Esophagus squamous epithelium (tissue), 5 donors: Measurements from ENCODE around the gene TINAGL1. TPM values are rescaled to one million over a fixed set of nuclear protein-coding genes. Genes with fewer than 3 reads are reported as not detected.

Experiments
- DNase-seq: peaks from one replicate; lab custom pipeline; 2025; lab: John Stamatoyannopoulos, UW
- H3K27ac ChIP-seq, 4 donors: fragments of 200-600 bp; sonication (generic); one replicate each; pipeline ENCODE4 v1.5.1; 2016 to 2019; ENCODE audit warnings: mild to moderate bottlenecking in 1 of 4
- H3K27me3 ChIP-seq, 4 donors: fragments of 200-600 bp; sonication (generic); 1 replicate in 3 of 4; 2 replicates in 1 of 4; pipeline versions ENCODE4 v1.5.1 to v1.6.0; 2017 to 2021; ENCODE audit warnings: antibody characterized with exemption in 1 of 4
- H3K36me3 ChIP-seq, 3 donors: fragments of 200-600 bp; sonication (generic); one replicate each; pipeline ENCODE4 v1.5.1; 2016 to 2019
- H3K4me1 ChIP-seq, 3 donors: fragments of 200-600 bp; sonication (generic); one replicate each; pipeline ENCODE4 v1.5.1; 2017 to 2019
- H3K4me3 ChIP-seq, 4 donors: fragments of 200-600 bp; sonication (generic); 1 replicate in 3 of 4; 2 replicates in 1 of 4; pipeline ENCODE4 v1.5.1; 2016 to 2019; ENCODE audit warnings: mild to moderate bottlenecking in 2 of 4, moderate library complexity in 1 of 4
- H3K9me3 ChIP-seq, 3 donors: fragments of 200-600 bp; sonication (generic); one replicate each; pipeline ENCODE4 v1.5.1; 2016 to 2019
- POLR2A ChIP-seq, 4 donors: fragments of 450-650 bp; IDR thresholded peaks; one replicate each; pipeline ENCODE4 v1.6.1; 2017; ENCODE audit warnings: antibody characterized with exemption in 4 of 4, mild to moderate bottlenecking in 4 of 4, moderate library complexity in 3 of 4
- WGBS, 2 donors: methylation state at CpG; one replicate each; pipeline ENCODE4 v1.1.5; 2018; 5-methylcytosine and 5-hydroxymethylcytosine counted together
- intact Hi-C: fragments of 100-400 bp; cut with DNase I; formaldehyde crosslinking; loops from one replicate; pipeline ENCODE4 v1.15.0; 2022
- total RNA-seq, 4 donors: library from RNA; depleted of rRNA; stranded (reverse); fragments of >200 nt; gene quantifications; one replicate each; pipeline ENCODE4 v1.1.0, GENCODE V29; 2016
- TF ChIP-seq, protein P1 (sequence below), 6 experiments: fragments of 450-650 bp in 4 of 6; fragments of 200-600 bp in 2 of 6; sonication (generic) in 2 of 6; IDR thresholded peaks; one replicate each; pipeline ENCODE4 v1.5.1; 2016 to 2019; ENCODE audit warnings: antibody characterized with exemption in 6 of 6, mild to moderate bottlenecking in 4 of 6, moderate library complexity in 4 of 6
- donor health status: DM: yes; HTN: yes; CAD: no.

TINAGL1 gene
- total RNA-seq, 4 donors from 2014 or later = 24.5 to 56.4 (median 44.6) TPM

DNA sequence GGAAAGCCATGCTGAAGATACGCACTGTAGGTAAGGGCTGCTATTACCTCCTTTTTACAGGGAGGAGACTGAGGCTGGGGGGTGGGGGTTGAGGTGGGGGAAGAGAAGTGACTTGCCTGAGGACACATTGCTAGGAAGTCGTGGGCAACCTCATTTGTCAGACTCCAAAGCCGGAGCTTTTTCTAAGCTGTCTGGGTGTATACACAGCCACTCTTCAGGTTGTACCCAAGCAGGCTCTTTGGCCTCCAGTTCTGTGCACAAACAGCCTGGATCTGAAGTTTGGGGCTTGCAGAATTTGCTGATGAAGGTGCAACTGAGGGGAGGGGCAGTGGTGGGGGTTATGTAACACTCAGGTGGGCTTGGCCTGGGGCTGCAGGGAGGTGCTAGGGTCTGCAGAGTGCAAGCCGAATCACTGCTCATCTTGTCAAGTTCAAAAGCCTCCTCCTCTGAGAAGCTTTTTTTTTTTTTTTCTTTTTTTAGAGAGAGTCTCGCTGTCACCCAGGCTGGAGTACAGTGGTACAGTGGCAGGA is 16.9 kb downstream of the TINAGL1 start:
- Histone ChIP-seq H3K27me3 (peaks cover 0 to 5% (median 0%) of the 10 kb centered on the region in 4 donors), H3K9me3 (no peaks in the 10 kb centered on the region), H3K4me3 (no peak overlapping the region), H3K36me3 (no peaks in the 10 kb centered on the region), H3K4me1 (peaks cover 12 to 17% (median 12%) of the 10 kb centered on the region in 3 donors), H3K27ac (no peak overlapping the region)
- no peak for TF ChIP-seq POLR2A (IDR thresholded peaks at IDR 0.05)
- TF ChIP-seq, protein P1, sequence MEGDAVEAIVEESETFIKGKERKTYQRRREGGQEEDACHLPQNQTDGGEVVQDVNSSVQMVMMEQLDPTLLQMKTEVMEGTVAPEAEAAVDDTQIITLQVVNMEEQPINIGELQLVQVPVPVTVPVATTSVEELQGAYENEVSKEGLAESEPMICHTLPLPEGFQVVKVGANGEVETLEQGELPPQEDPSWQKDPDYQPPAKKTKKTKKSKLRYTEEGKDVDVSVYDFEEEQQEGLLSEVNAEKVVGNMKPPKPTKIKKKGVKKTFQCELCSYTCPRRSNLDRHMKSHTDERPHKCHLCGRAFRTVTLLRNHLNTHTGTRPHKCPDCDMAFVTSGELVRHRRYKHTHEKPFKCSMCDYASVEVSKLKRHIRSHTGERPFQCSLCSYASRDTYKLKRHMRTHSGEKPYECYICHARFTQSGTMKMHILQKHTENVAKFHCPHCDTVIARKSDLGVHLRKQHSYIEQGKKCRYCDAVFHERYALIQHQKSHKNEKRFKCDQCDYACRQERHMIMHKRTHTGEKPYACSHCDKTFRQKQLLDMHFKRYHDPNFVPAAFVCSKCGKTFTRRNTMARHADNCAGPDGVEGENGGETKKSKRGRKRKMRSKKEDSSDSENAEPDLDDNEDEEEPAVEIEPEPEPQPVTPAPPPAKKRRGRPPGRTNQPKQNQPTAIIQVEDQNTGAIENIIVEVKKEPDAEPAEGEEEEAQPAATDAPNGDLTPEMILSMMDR (IDR thresholded peaks at IDR 0.05) = no peak
- 66 to 71% methylated on average over 5 of the region's 5 CpGs for WGBS, 2 donors
- intact Hi-C loops = no loop called here
- DNase-seq = no peak

DNA sequence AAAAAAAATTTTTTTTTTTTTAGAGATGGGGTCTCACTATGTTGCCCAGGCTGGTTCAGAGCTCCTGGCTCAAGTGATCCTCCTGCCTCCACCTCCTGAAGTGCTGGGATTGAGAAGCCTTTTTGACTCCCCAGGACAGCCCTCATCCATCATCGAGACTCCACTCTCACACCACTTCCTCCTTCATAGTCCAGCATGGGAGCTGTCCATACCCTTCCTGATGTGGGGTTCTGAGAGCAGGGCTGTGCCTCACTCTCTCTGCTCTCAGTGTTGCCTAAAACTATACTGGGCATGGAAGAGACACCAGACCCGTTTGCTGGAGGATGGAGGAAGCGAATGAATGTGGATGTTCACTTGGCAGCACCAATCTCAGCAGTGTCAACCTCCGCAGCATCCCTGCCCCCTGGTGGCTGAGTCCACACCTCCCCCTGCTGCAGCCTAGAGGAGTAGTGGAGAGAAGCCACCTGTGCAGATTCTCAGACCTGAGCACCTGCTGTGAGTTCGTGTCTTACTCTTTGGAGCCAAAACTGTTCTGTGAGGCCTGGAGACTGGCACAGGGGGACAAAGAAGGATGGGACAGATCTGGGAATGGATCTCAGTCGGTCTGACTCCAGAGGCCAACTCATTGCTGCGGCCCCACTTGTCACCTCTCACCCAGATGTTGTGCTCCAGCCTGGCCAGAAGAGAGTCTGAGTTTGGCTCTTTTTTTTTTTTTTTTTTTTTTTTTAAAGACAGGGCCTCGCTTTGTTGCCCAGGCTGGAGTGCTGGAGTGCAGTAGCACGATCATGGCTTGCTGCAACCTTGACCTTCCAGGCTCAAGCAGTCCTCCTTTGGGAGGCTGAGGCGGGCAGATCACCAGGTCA is 17.7 kb downstream of the TINAGL1 start:
- Histone ChIP-seq H3K27ac (no peak overlapping the region), H3K9me3 (no peaks in the 10 kb centered on the region), H3K4me1 (peaks cover 4 to 9% (median 4%) of the 10 kb centered on the region in 3 donors), H3K27me3 (no peaks in the 10 kb centered on the region), H3K36me3 (no peaks in the 10 kb centered on the region), H3K4me3 (no peak overlapping the region)
- intact Hi-C loops = no loop called here
- DNase-seq = no peak
- TF ChIP-seq POLR2A (IDR thresholded peaks at IDR 0.05) = no peak
- TF ChIP-seq, protein P1 (IDR thresholded peaks at IDR 0.05) = peak; percentile 35 to 92 (median 91)
- WGBS, 2 donors = 38 to 44% methylated on average over 5 to 8 of the region's 10 CpGs

DNA sequence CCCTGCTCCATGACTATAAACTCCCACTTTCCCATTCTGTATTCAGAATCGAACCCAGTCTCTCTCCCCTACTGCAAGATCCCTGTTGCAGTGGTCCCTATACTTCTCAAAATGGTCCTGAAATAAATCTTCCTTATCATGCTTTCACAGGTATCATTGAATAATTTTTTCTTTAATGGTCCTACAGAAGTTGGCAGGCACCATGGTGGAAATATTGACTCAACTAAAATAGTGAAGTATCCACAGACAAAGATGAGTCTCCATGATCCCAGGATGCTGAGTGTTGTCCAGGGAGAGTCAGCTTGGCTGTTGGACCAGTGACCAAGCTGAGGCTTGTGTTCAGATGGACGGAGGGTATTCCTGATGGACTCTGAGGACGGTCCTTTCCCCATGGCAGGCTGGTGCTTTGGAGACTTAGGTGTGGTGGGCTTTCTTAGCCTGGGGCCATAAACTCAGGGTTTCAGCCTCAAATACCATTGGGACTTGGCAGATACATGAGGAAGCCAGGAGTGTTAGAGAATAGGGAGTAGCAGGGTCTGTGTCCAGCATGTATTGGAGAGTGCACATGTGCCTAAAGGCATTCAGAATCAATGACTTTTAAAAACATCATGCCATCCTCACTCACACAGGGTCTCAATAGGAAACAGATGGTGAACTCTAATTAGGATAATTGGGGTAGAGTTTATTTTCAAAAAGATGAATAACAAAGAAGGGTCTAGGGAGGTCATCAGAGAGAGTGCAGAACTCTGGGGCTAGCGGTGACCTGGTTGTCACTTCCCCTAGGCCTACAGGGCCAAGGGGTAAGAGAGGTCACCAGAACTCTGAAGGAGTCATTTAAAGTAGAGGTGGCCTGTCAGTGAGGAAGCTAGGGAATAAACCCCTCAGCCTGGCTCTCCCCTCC is 19.8 kb downstream of the TINAGL1 start:
- Histone ChIP-seq H3K36me3 (no peaks in the 10 kb centered on the region), H3K27ac (peak overlapping the region in 1 of 4 donors; percentile 25), H3K27me3 (no peaks in the 10 kb centered on the region), H3K4me1 (peaks cover 0 to 3% (median 0%) of the 10 kb centered on the region in 3 donors), H3K9me3 (no peaks in the 10 kb centered on the region), H3K4me3 (no peak overlapping the region)
- intact Hi-C loops = loop anchor here (5.0 kb wide), 1 partner anchor 34 kb away; no protein-coding TSS in a partner anchor
- WGBS, 2 donors = 83 to 84% methylated on average over 4 of the region's 4 CpGs
- DNase-seq = no peak
- TF ChIP-seq, protein P1 (IDR thresholded peaks at IDR 0.05) = no peak
- TF ChIP-seq POLR2A (IDR thresholded peaks at IDR 0.05) = no peak

DNA sequence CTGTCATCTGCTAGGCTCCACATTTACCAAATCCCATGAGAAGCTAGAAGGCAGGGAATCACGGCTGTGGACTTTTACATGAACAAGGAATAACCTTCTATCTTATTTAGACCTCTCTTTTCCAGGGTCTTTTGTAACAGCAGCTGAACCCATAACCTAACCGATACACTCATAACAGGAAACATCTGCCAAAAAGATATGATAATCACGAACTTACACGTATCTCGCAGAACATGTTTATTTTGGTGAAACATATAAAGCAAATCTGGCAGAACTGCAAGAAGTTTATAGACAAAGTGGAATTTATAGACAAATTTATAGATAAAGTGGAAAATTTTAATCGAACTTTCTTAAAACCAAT is 20.4 kb downstream of the TINAGL1 start:
- Histone ChIP-seq H3K9me3 (no peaks in the 10 kb centered on the region), H3K4me3 (no peak overlapping the region), H3K27ac (peak overlapping the region in 1 of 4 donors; percentile 25), H3K4me1 (peaks cover 0 to 3% (median 0%) of the 10 kb centered on the region in 3 donors), H3K27me3 (no peaks in the 10 kb centered on the region), H3K36me3 (no peaks in the 10 kb centered on the region)
- no peak for TF ChIP-seq POLR2A (IDR thresholded peaks at IDR 0.05)
- TF ChIP-seq, protein P1 (IDR thresholded peaks at IDR 0.05) = no peak
- 27 to 34% methylated on average over 6 of the region's 6 CpGs for WGBS, 2 donors
- DNase-seq = no peak
- intact Hi-C loops = loop anchor here (5.0 kb wide), 1 partner anchor 34 kb away; no protein-coding TSS in a partner anchor
